ENCODE measurements around the gene CNTLN.
"Not testable (repeated sequence)": the region's sequence is repeated elsewhere in the genome, so short reads cannot be mapped to it uniquely, and the experiment has no call there.

Gene CNTLN

GRCh38 chr9:17509701-17510100, 374.9 kb downstream of the CNTLN start:
- DNase-seq (ENCODE audit: low spot score), result no peak

- no peak for DNase-seq (ENCODE audit: low spot score)
Measured at GRCh38 chr9:17519761-17520160, 384.9 kb downstream of the CNTLN start.

GRCh38 chr9:17520268-17521064, 385.6 kb downstream of the CNTLN start:
- no peak for DNase-seq (ENCODE audit: low spot score)

- no peak for DNase-seq (ENCODE audit: low spot score)
Measured at GRCh38 chr9:17521100-17521855, 386.4 kb downstream of the CNTLN start.

GRCh38 chr9:17526726-17527125, 391.9 kb downstream of the CNTLN start:
- not testable (repeated sequence) for DNase-seq (ENCODE audit: low spot score)

- peak; percentile 30 for DNase-seq (ENCODE audit: low spot score)
Measured at GRCh38 chr9:17528859-17529258, 394.0 kb downstream of the CNTLN start.

- peak; percentile 42 for DNase-seq (ENCODE audit: low spot score)
Measured at GRCh38 chr9:17531642-17532254, 396.9 kb downstream of the CNTLN start.

GRCh38 chr9:17532461-17532860, 397.6 kb downstream of the CNTLN start:
- DNase-seq (ENCODE audit: low spot score), result no peak

GRCh38 chr9:17535176-17535575, 400.3 kb downstream of the CNTLN start:
- no peak for DNase-seq (ENCODE audit: low spot score)

GRCh38 chr9:17536027-17536426, 401.2 kb downstream of the CNTLN start:
- no peak for DNase-seq (ENCODE audit: low spot score)

GRCh38 chr9:17551023-17551422, 416.2 kb downstream of the CNTLN start:
- no peak for DNase-seq (ENCODE audit: low spot score)
